HepG2 (cell line): ENCODE measurements around the gene TBL3. TPM values are rescaled to one million over a fixed set of nuclear protein-coding genes. Genes with fewer than 3 reads are reported as not detected.
A peak's percentile ranks its signal among the peaks of the same experiment; 100 is the strongest.

Experiments
- ATF2 ChIP-seq: sonication (generic); formaldehyde crosslinking; IDR thresholded peaks from 2 replicates; pipeline ENCODE4 v1.4.0; 2020; ENCODE audit warnings: missing genetic modification reagents
- HNF1B ChIP-seq: sonication (generic); formaldehyde crosslinking; IDR thresholded peaks from 2 replicates; pipeline ENCODE4 v1.5.1; 2020; ENCODE audit warnings: mild to moderate bottlenecking, moderate library complexity, missing genetic modification reagents
- JUND ChIP-seq: sonication (generic); formaldehyde crosslinking; IDR thresholded peaks from 2 replicates; pipeline ENCODE4 v1.8.0; 2022; ENCODE audit warnings: mild to moderate bottlenecking, missing genetic modification reagents
- MBNL3 ChIP-seq: fragments of 250-450 bp; sonication (Bioruptor Pico); conservative IDR thresholded peaks from 2 replicates; pipeline ENCODE4 v1.8.0; 2022; ENCODE audit warnings: mild to moderate bottlenecking, inconsistent platforms
- NR2C2 ChIP-seq: sonication (generic); formaldehyde crosslinking; IDR thresholded peaks from 2 replicates; pipeline ENCODE4 v1.4.0; 2020; ENCODE audit warnings: missing genetic modification reagents, mild to moderate bottlenecking, moderate library complexity, borderline replicate concordance
- SAFB2 ChIP-seq: sonication (generic); formaldehyde crosslinking; IDR thresholded peaks from 2 replicates; pipeline ENCODE4 v1.5.1; 2020; ENCODE audit warnings: missing genetic modification reagents, low read depth, mild to moderate bottlenecking, borderline replicate concordance
- SAP130 ChIP-seq: IDR thresholded peaks from 2 replicates; pipeline ENCODE4 v1.6.1; 2016; ENCODE audit warnings: low read depth
- THAP7 ChIP-seq: sonication (generic); formaldehyde crosslinking; IDR thresholded peaks from 2 replicates; pipeline ENCODE4 v1.8.1; 2023; ENCODE audit warnings: mild to moderate bottlenecking, missing genetic modification reagents
- WIZ ChIP-seq: sonication (generic); formaldehyde crosslinking; IDR thresholded peaks from 2 replicates; pipeline ENCODE4 v1.5.1; 2020; ENCODE audit warnings: mild to moderate bottlenecking, missing genetic modification reagents
- ZBTB21 ChIP-seq: sonication (generic); formaldehyde crosslinking; IDR thresholded peaks from 2 replicates; pipeline ENCODE4 v1.4.0; 2020; ENCODE audit warnings: missing genetic modification reagents
- ZBTB7A ChIP-seq: sonication (generic); formaldehyde crosslinking; IDR thresholded peaks from 2 replicates; pipeline ENCODE4 v1.8.0; 2022; ENCODE audit warnings: mild to moderate bottlenecking, missing genetic modification reagents
- ZFP91 ChIP-seq: sonication (generic); formaldehyde crosslinking; IDR thresholded peaks from 2 replicates; pipeline ENCODE4 v1.9.0; 2022; ENCODE audit warnings: missing genetic modification reagents, mild to moderate bottlenecking, borderline replicate concordance
- ZNF142 ChIP-seq: sonication (generic); formaldehyde crosslinking; IDR thresholded peaks from 2 replicates; pipeline ENCODE4 v1.4.0; 2020; ENCODE audit warnings: missing genetic modification reagents
- ZNF431 ChIP-seq: sonication (generic); formaldehyde crosslinking; IDR thresholded peaks from 2 replicates; pipeline ENCODE4 v1.9.0; 2022; ENCODE audit warnings: missing genetic modification reagents, low read depth, mild to moderate bottlenecking, borderline replicate concordance
- ZNF549 ChIP-seq: sonication (generic); formaldehyde crosslinking; IDR thresholded peaks from 2 replicates; pipeline ENCODE4 v1.5.0; 2020; ENCODE audit warnings: missing genetic modification reagents
- ZNF563 ChIP-seq: sonication (generic); formaldehyde crosslinking; IDR thresholded peaks from 2 replicates; pipeline ENCODE4 v1.8.0; 2022; ENCODE audit warnings: mild to moderate bottlenecking, moderate library complexity, missing genetic modification reagents
- ZNF589 ChIP-seq: sonication (generic); formaldehyde crosslinking; conservative IDR thresholded peaks from 2 replicates; pipeline ENCODE4 v1.8.0; 2022; ENCODE audit warnings: mild to moderate bottlenecking, moderate library complexity, missing genetic modification reagents
- polyA plus RNA-seq, 8 experiments: library from polyadenylated mRNA; depleted of rRNA in 3 of 8; stranded (reverse) in 7 of 8; unstranded in 1 of 8; fragments of >200 nt; fragmentation: Illumina TruSeq in 4 of 8; extraction: Trizol in 4 of 8; gene quantifications; 2 replicates each; pipeline versions ENCODE4 v1.2.1 to v1.2.3, GENCODE V29; 2011 to 2016; ENCODE audit warnings: low read depth in 4 of 8, missing spikeins in 1 of 8, mixed read lengths in 1 of 8; ENCODE audit not compliant: insufficient read depth in 1 of 8
- total RNA-seq, 5 experiments: library from RNA; depleted of rRNA; stranded (reverse); fragments of >200 nt; fragmentation: Illumina TruSeq; extraction: Trizol; gene quantifications; 2 replicates each; pipeline ENCODE4 v1.2.3, GENCODE V29; 2016; ENCODE audit warnings: low read depth in 1 of 5

The TBL3 gene
- total and polyA plus RNA-seq, 2 of the 13 experiments (the other 11 are each of a cell fraction or from before 2014, with no cell fraction given) = 16.8 to 38.0 TPM

DNA sequence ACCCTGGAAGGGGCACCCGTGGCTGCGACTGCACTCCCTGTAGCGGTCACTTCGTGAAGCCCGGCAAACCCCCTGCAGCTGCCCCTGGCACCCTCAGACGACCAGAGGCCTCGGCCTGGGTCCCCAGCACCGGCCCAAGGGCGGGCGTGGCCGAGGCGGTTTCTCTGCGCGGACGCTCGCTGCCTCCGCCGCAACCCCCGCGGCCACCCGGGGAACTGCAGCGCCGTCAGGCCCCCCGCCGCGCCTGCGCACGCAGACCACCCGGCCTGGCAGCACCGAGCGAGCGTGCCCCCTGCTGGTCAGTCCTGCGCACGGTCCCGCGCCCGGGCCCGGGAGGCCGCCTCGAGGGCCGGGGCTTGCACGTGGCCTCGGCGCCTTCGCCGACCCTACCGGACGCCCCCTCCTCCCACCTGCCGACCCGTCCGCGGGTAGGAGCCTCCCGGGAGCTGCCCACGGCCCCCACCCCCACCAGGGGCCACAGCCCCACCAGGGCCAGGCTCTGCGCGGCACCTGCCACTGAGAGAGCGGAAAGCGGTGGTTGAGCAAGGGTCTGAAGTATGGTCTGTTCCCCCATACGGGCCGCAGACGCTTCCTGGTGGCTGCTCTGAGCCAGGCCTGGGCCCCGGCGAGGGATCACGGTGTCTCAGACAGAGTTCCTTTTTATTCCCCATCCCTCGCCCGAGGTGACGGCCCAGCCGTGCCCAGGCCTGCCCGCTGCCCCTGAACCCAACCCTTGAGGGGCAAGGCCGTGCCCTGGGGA lies 42.1 kb upstream of the TBL3 start (continued):
- TF ChIP-seq ZNF142 (no peak), SAP130 (CRISPR knock-in tag) (peak; percentile 52; the same call in 1 of the 2 replicates), SAFB2 (CRISPR knock-in tag) (peak; percentile 84; the same call in 1 of the 2 replicates), MBNL3 (CRISPR knock-in tag) (no peak), JUND (CRISPR knock-in tag) (no peak), ATF2 (CRISPR knock-in tag) (peak; percentile 18; the same call in 1 of the 2 replicates), ZBTB7A (CRISPR knock-in tag) (no peak; the same call in 1 of the 2 replicates), NR2C2 (peak; percentile 52; the same call in 1 of the 2 replicates), ZNF431 (CRISPR knock-in tag) (0 out of 2 replicates have a peak, but pooled peaks have one; percentile 14), THAP7 (CRISPR knock-in tag) (peak; percentile 67; the same call in 1 of the 2 replicates), HNF1B (CRISPR knock-in tag) (no peak), WIZ (CRISPR knock-in tag) (peak; percentile 47; the same call in 1 of the 2 replicates), ZNF589 (CRISPR knock-in tag) (peak; percentile 53; the same call in 1 of the 2 replicates), ZNF549 (0 out of 2 replicates have a peak, but pooled peaks have one; percentile 26), ZBTB21 (CRISPR knock-in tag) (no peak), ZNF563 (CRISPR knock-in tag) (peak; percentile 80), ZFP91 (CRISPR knock-in tag) (peak; percentile 32; the same call in 1 of the 2 replicates)
